C4-2B (cell line): ENCODE measurements around the gene UBALD2.
"Not testable (repeated sequence)": the region's sequence is repeated elsewhere in the genome, so short reads cannot be mapped to it uniquely, and the experiment has no call there.

ENCODE experiments used
- H3K27ac ChIP-seq: fragments of 450-650 bp; 2 replicates; pipeline ENCODE4 v1.5.1; 2017
- CTCF ChIP-seq: fragments of 450-650 bp; conservative IDR thresholded peaks from 2 replicates; pipeline ENCODE4 v1.5.1; 2017; ENCODE audit warnings: mild to moderate bottlenecking
- ZFX ChIP-seq: fragments of 450-650 bp; IDR thresholded peaks from 2 replicates; pipeline ENCODE4 v1.6.1; 2017

Gene UBALD2

GRCh38 chr17:76297436-76297835 lies 32.3 kb downstream of the UBALD2 start:
- no peak overlapping the region for H3K27ac ChIP-seq
- no peak for TF ChIP-seq ZFX
- TF ChIP-seq CTCF, result no peak

GRCh38 chr17:76304226-76305134 lies 39.3 kb downstream of the UBALD2 start:
- no peak overlapping the region for H3K27ac ChIP-seq
- TF ChIP-seq ZFX (no peak), CTCF (no peak)

GRCh38 chr17:76305135-76305454 lies 39.9 kb downstream of the UBALD2 start:
- H3K27ac ChIP-seq, result not testable (repeated sequence)

- TF ChIP-seq ZFX (no peak), CTCF (no peak)
These were observed 42.3 kb downstream of the UBALD2 start for GRCh38 chr17:76307299-76307965.

GRCh38 chr17:76307966-76308338 lies 42.8 kb downstream of the UBALD2 start, which contains the start of gene QRICH2:
Gene QRICH2 (minus strand): TSS chr17:76308276. CDS start chr17:76307998, 278 bp downstream.
- H3K27ac ChIP-seq, result no peak within 1 kb of the TSS
- TF ChIP-seq ZFX (no peak), CTCF (no peak)

More at GRCh38 chr17:76307299-76307965, 42.3 kb downstream of the UBALD2 start:
- H3K27ac ChIP-seq, result no peak overlapping the region

- TF ChIP-seq ZFX (no peak), CTCF (no peak)
- no peak overlapping the region for H3K27ac ChIP-seq
These were observed 44.3 kb downstream of the UBALD2 start for GRCh38 chr17:76309461-76309860.

- TF ChIP-seq ZFX, result no peak
- no peak for TF ChIP-seq CTCF
- no peak overlapping the region for H3K27ac ChIP-seq
These were observed 47.6 kb downstream of the UBALD2 start for GRCh38 chr17:76312735-76313134.
